Kidney epithelial cell (primary cell): ENCODE measurements around the gene ARHGEF11. TPM values are rescaled to one million over a fixed set of nuclear protein-coding genes. Genes with fewer than 3 reads are reported as not detected.

Source experiments
- DNase-seq: peaks from one replicate; pipeline ENCODE4 v3.0.0-alpha.2; 2010; ENCODE audit warnings: low read depth
- H3K27me3 ChIP-seq: 2 replicates; pipeline ENCODE4 v1.6.0; 2011; ENCODE audit warnings: low read length; ENCODE audit not compliant: control insufficient read depth, insufficient read depth
- H3K36me3 ChIP-seq: 2 replicates; pipeline ENCODE4 v1.5.1; 2011; ENCODE audit warnings: low read length; ENCODE audit not compliant: control insufficient read depth, insufficient read depth
- H3K4me3 ChIP-seq: 2 replicates; pipeline ENCODE4 v1.5.1; 2011; ENCODE audit warnings: low read depth, mild to moderate bottlenecking, control low read depth, low read length
- total RNA-seq: library from RNA; depleted of rRNA; stranded (reverse); fragments of >200 nt; gene quantifications from 2 replicates; pipeline ENCODE4 v1.2.3, GENCODE V29; 2015
- TF ChIP-seq, protein P1 (sequence below): IDR thresholded peaks from 2 replicates; pipeline ENCODE4 v1.5.1; 2011; ENCODE audit warnings: mild to moderate bottlenecking, moderate library complexity, low read length, control low read depth, inconsistent platforms; ENCODE audit not compliant: insufficient read depth, poor library complexity, severe bottlenecking

The ARHGEF11 gene
- total RNA-seq, 1 donor from 2014 or later = 29.2 TPM

DNA sequence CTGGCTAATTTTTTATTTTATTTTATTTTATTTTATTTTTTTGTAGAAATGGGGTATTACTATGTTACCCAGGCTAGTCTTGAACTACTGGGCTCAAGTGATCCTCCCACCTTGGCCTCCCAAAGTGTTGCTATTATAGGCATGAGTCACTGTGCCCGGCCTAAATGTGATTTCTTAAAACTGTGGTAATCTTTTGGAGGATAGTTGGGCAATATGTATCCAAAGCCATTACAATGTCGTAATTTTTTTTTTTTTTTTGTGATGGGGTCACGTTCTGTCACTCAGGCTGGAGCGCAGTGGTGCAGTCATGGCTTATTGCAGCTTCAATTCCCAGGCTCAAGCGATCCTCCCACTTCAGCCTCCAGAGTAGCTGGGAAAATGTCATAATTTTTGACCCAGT is 39.9 kb upstream of the ARHGEF11 start:
- TF ChIP-seq, protein P1, sequence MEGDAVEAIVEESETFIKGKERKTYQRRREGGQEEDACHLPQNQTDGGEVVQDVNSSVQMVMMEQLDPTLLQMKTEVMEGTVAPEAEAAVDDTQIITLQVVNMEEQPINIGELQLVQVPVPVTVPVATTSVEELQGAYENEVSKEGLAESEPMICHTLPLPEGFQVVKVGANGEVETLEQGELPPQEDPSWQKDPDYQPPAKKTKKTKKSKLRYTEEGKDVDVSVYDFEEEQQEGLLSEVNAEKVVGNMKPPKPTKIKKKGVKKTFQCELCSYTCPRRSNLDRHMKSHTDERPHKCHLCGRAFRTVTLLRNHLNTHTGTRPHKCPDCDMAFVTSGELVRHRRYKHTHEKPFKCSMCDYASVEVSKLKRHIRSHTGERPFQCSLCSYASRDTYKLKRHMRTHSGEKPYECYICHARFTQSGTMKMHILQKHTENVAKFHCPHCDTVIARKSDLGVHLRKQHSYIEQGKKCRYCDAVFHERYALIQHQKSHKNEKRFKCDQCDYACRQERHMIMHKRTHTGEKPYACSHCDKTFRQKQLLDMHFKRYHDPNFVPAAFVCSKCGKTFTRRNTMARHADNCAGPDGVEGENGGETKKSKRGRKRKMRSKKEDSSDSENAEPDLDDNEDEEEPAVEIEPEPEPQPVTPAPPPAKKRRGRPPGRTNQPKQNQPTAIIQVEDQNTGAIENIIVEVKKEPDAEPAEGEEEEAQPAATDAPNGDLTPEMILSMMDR = no peak
- no peak for DNase-seq
- no peaks in the 10 kb centered on the region for H3K27me3 ChIP-seq
- no peak overlapping the region for H3K4me3 ChIP-seq
- H3K36me3 ChIP-seq = no peaks in the 10 kb centered on the region

DNA sequence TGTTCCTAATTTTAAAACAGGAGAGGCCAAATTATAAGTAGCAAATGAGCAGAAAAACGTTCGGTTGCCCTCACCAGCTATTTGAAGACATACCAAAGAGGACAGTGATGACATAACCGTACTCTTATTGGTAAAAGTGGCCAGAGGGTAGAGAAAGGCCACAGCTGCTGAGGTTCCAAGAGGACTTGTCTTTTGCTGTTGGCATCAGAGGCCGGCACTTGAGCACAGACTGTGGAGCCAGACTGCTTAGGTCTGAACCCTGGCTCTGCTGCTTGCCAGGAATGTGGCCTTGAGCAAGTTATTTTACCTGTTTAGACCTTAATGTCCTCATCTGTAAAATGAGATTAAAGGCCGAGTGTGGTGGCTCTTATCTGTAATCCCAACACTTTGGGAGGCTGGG is 39.2 kb upstream of the ARHGEF11 start:
- Histone ChIP-seq H3K4me3 (no peak overlapping the region), H3K36me3 (no peaks in the 10 kb centered on the region), H3K27me3 (no peaks in the 10 kb centered on the region)
- DNase-seq = no peak
- TF ChIP-seq, protein P1 = no peak

DNA sequence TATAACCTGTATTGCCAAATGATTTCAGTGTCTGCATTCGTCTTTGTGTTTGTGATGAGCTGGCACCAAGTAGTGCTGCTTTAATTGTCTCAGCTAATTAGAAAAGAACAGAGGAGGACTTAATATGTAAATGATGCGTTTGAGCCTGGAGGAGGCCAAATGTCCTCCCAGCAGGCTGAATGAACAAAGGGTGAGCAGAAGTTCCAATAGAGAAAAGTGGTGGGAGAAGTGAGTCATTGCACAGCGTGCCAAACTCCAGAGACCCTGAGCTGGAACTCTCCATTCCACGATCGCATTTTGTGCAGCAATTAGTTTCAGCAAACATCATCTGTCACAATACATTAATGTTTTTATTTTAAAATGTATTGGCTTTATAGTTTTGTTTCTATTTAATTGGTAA is 36.2 kb upstream of the ARHGEF11 start:
- TF ChIP-seq, protein P1 = no peak
- H3K4me3 ChIP-seq = no peak overlapping the region
- H3K27me3 ChIP-seq = no peaks in the 10 kb centered on the region
- DNase-seq = no peak
- no peaks in the 10 kb centered on the region for H3K36me3 ChIP-seq

DNA sequence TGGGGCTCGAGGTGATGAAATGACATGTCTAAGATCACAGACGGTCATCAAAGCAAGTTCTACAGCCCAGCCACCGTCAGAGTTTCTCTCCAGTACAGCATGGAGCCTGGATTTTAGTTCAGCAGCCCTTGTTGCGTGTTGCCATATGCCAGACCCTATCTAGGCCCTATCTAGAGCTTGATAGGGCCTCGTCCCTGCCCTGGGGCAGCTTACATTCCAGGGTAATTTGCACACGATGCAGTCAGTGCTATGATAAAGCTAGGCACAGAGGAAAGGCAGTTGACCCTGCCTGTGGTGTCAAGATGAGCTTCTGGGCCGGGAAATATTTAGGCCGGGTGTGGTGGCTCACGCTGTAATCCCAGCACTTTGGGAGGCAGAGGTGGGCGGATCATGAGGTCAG is 35.2 kb upstream of the ARHGEF11 start:
- Histone ChIP-seq H3K36me3 (no peaks in the 10 kb centered on the region), H3K4me3 (no peak overlapping the region), H3K27me3 (no peaks in the 10 kb centered on the region)
- DNase-seq = no peak
- TF ChIP-seq, protein P1 = no peak

DNA sequence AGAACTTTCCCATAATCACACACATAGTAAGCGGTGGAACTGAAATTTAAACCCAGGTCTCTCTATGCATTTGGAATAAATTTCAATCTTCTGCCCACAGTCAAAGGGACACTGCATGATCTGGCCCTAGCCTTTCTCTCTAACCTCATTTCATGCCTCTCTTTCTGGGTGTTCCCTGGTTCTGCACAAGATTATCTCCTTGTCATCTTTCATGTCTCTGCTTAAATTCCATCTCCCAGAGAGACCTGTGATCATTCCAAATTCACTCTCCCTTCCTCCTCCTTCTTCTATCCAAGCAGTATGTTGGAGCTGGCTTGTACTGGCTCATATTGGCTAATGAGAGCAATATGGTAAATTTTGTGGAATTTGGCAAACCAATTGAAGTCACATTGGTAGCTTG is 31.9 kb upstream of the ARHGEF11 start:
- H3K4me3 ChIP-seq = no peak overlapping the region
- no peak for DNase-seq
- TF ChIP-seq, protein P1 = no peak
- H3K27me3 ChIP-seq = peaks cover 8% of the 10 kb centered on the region
- no peaks in the 10 kb centered on the region for H3K36me3 ChIP-seq

DNA sequence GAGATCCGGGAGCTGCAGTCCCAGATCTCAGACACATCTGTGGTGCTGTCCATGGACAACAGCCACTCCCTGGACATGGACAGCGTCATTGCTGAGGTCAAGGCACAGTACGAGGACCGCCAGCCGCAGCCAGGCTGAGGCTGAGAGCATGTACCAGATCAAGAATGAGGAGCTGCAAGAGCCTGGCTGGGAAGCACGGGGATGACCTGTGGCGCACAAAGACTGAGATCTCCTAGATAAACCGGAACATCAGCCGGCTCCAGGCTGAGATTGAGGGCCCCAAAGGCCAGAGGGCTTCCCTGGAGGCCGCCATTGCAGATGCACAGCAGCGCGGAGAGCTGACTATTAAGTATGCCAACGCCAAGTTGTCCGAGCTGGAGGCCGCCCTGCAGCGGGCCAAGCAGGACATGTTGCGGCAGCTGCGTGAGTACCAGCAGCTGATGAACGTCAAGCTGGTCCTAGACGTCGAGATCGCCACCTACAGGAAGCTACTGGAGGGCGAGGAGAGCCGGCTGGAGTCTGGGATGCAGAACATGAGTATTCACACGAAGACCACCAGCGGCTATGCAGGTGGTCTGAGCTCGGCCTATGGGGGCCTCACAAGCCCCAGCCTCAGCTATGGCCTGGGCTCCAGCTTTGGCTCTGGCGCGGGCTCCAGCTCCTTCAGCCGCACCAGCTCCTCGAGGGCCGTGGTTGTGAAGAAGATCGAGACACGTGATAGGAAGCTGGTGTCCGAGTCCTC is 28.6 kb upstream of the ARHGEF11 start:
- H3K27me3 ChIP-seq = peaks cover 8% of the 10 kb centered on the region
- no peaks in the 10 kb centered on the region for H3K36me3 ChIP-seq
- TF ChIP-seq, protein P1 = peak; percentile 57
- DNase-seq = peak; percentile 10
- no peak overlapping the region for H3K4me3 ChIP-seq
